OCI-LY7 (cell line): ENCODE measurements around the gene S1PR1. TPM values are rescaled to one million over a fixed set of nuclear protein-coding genes. Genes with fewer than 3 reads are reported as not detected.
"Not testable (repeated sequence)": the region's sequence is repeated elsewhere in the genome, so short reads cannot be mapped to it uniquely, and the experiment has no call there.

Source experiments
- BruUV-seq: library from RNA; stranded (reverse); fragments of 400-500 nt; replicated peaks from 2 replicates; lab custom pipeline; 2021; lab: Mats Ljungman, UMichigan
- CTCF ChIA-PET: fragments of 300-600 bp; sonication (Branson Sonifier 250); formaldehyde crosslinking; loops from one replicate; lab custom pipeline; 2022; ENCODE audit warnings: antibody characterized with exemption; ENCODE audit not compliant: unreplicated experiment; lab: Charles Lee
- POLR2A ChIA-PET: fragments of 300-600 bp; sonication (Branson Sonifier 250); formaldehyde crosslinking; loops from one replicate; lab custom pipeline; 2022; ENCODE audit warnings: antibody characterized with exemption; lab: Charles Lee
- DNase-seq: peaks from one replicate; pipeline ENCODE4 v3.0.0-alpha.2; 2015; ENCODE audit warnings: low spot score
- H2AFZ ChIP-seq: fragments of 200-600 bp; sonication (generic), shearing (Covaris generic); 2 replicates; pipeline ENCODE4 v1.6.1; 2014; ENCODE audit warnings: mild to moderate bottlenecking, antibody characterized with exemption, low read length, moderate library complexity
- H3K27ac ChIP-seq: fragments of 200-600 bp; sonication (generic); 2 replicates; pipeline ENCODE4 v1.5.1; 2014; ENCODE audit warnings: mixed run types, low read depth, mild to moderate bottlenecking, moderate library complexity, low read length, inconsistent platforms; ENCODE audit not compliant: poor library complexity, severe bottlenecking
- H3K36me3 ChIP-seq: fragments of 200-600 bp; sonication (generic); 2 replicates; pipeline ENCODE4 v1.6.1; 2014; ENCODE audit warnings: mild to moderate bottlenecking, antibody characterized with exemption, low read length, moderate library complexity, mixed read lengths; ENCODE audit not compliant: insufficient read depth
- H3K4me1 ChIP-seq: fragments of 200-600 bp; sonication (generic); 2 replicates; pipeline ENCODE4 v1.5.1; 2014; ENCODE audit warnings: mild to moderate bottlenecking, low read length; ENCODE audit not compliant: insufficient read depth, poor library complexity, severe bottlenecking
- H3K4me2 ChIP-seq: fragments of 200-600 bp; sonication (generic); 2 replicates; pipeline ENCODE4 v1.6.1; 2014; ENCODE audit warnings: mild to moderate bottlenecking, low read length
- H3K4me3 ChIP-seq: fragments of 200-600 bp; sonication (generic); 2 replicates; pipeline ENCODE4 v1.5.1; 2014; ENCODE audit warnings: mild to moderate bottlenecking, low read depth, low read length; ENCODE audit not compliant: poor library complexity, severe bottlenecking
- H3K79me2 ChIP-seq: fragments of 200-600 bp; sonication (generic); 2 replicates; pipeline ENCODE4 v1.6.1; 2016; ENCODE audit warnings: low read depth, mild to moderate bottlenecking, low read length, moderate library complexity, mixed read lengths; ENCODE audit not compliant: insufficient read depth
- H3K9me2 ChIP-seq: fragments of 200-600 bp; sonication (generic); 2 replicates; pipeline ENCODE4 v1.6.1; 2016; ENCODE audit warnings: mild to moderate bottlenecking, low read length, mixed read lengths; ENCODE audit not compliant: insufficient read depth
- H3K9me3 ChIP-seq: fragments of 200-600 bp; sonication (generic); 2 replicates; pipeline ENCODE4 v1.6.1; 2014; ENCODE audit warnings: mild to moderate bottlenecking, mixed run types, low read length, mixed read lengths
- H4K20me1 ChIP-seq: fragments of 200-600 bp; sonication (generic); 2 replicates; pipeline ENCODE4 v1.6.1; 2014; ENCODE audit warnings: mild to moderate bottlenecking, antibody characterized with exemption, low read length, moderate library complexity, mixed read lengths; ENCODE audit not compliant: insufficient read depth
- EZH2phosphoT487 ChIP-seq: fragments of 200-600 bp; sonication (generic); IDR thresholded peaks from 2 replicates; pipeline ENCODE4 v1.6.1; 2018; ENCODE audit warnings: low read depth, borderline replicate concordance, mild to moderate bottlenecking, mixed run types, antibody characterized with exemption, low read length, moderate library complexity, mixed read lengths
- intact Hi-C: fragments of 100-400 bp; cut with micrococcal nuclease; formaldehyde crosslinking; loops from one replicate; pipeline ENCODE4 v1.10.0; 2022; ENCODE audit not compliant: unreplicated experiment
- total RNA-seq, 2 experiments: library from RNA; depleted of rRNA in 1 of 2; stranded (reverse); fragments of >200 nt in 1 of 2; shearing (Covaris generic) in 1 of 2; gene quantifications; 2 replicates each; pipeline ENCODE4 v1.2.3, GENCODE V29; 2014 to 2022
- TF ChIP-seq, protein P1 (sequence below): fragments of 200-600 bp; sonication (generic); conservative IDR thresholded peaks from 2 replicates; pipeline ENCODE4 v1.5.1; 2014; ENCODE audit warnings: mild to moderate bottlenecking, antibody characterized with exemption, low read length, moderate library complexity, mixed read lengths

Gene S1PR1
- total RNA-seq, 2 experiments from 2014 or later: 0.41 TPM; not detected in 1

DNA sequence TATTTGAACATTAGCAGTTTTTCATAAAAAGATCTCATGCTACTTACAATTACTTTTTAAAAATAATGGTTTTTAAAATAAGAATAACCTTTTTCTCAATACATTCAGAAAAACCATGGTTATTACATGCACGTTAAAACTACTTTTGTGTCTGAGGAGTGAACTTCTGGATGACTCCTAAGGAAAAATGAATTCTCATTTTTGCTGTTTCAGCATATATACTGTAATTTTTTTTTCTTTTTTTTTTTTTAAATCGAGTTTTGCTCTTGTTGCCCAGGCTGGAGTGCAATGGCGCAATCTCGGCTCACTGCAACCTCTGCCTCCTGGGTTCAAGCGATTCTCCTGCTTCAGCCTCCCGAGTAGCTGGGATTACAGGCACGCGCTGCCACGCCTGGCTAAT lies 29.5 kb upstream of the S1PR1 start:
- H3K4me1 ChIP-seq, H3K27ac ChIP-seq, H3K4me3 ChIP-seq, H3K79me2 ChIP-seq, H3K9me3 ChIP-seq, POLR2A ChIA-PET, CTCF ChIA-PET, H4K20me1 ChIP-seq, H3K4me2 ChIP-seq, intact Hi-C loops, BruUV-seq, DNase-seq, H3K9me2 ChIP-seq, H2AFZ ChIP-seq, H3K36me3 ChIP-seq: not testable (repeated sequence)

DNA sequence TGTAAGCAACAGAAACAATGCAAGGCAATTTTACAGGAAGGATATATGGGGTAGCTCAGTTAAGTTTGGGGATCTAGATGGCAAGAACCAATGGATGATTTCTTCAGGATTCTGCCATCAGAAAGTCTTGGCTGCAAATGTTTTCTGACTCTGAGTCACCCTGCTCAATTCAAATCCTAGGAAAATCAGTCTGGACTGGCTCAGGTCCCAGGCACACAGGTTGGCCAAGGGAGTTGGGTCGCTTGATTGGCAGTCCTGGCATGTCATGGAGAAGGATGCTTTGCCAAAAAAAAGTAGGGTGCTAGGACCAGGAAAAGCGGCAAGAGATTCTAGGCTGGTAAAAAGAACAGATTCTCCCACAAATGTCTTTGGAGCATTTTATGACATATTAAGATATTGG lies 28.9 kb upstream of the S1PR1 start:
- DNase-seq: no peak
- Histone ChIP-seq H3K27ac (no peak overlapping the region), H3K36me3 (no peaks in the 10 kb centered on the region), H3K4me1 (no peaks in the 10 kb centered on the region), H3K79me2 (no peaks in the 10 kb centered on the region), H3K9me3 (no peaks in the 10 kb centered on the region), H4K20me1 (no peaks in the 10 kb centered on the region), H3K4me3 (no peak overlapping the region), H3K9me2 (no peaks in the 10 kb centered on the region), H2AFZ (no peak overlapping the region), H3K4me2 (no peak overlapping the region)
- ChIA-PET POLR2A (no interaction called here), CTCF (no interaction called here)
- intact Hi-C loops: no loop called here
- TF ChIP-seq, protein P1, sequence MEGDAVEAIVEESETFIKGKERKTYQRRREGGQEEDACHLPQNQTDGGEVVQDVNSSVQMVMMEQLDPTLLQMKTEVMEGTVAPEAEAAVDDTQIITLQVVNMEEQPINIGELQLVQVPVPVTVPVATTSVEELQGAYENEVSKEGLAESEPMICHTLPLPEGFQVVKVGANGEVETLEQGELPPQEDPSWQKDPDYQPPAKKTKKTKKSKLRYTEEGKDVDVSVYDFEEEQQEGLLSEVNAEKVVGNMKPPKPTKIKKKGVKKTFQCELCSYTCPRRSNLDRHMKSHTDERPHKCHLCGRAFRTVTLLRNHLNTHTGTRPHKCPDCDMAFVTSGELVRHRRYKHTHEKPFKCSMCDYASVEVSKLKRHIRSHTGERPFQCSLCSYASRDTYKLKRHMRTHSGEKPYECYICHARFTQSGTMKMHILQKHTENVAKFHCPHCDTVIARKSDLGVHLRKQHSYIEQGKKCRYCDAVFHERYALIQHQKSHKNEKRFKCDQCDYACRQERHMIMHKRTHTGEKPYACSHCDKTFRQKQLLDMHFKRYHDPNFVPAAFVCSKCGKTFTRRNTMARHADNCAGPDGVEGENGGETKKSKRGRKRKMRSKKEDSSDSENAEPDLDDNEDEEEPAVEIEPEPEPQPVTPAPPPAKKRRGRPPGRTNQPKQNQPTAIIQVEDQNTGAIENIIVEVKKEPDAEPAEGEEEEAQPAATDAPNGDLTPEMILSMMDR: no peak
- TF ChIP-seq EZH2phosphoT487: no peak
- no TSS peak for BruUV-seq

DNA sequence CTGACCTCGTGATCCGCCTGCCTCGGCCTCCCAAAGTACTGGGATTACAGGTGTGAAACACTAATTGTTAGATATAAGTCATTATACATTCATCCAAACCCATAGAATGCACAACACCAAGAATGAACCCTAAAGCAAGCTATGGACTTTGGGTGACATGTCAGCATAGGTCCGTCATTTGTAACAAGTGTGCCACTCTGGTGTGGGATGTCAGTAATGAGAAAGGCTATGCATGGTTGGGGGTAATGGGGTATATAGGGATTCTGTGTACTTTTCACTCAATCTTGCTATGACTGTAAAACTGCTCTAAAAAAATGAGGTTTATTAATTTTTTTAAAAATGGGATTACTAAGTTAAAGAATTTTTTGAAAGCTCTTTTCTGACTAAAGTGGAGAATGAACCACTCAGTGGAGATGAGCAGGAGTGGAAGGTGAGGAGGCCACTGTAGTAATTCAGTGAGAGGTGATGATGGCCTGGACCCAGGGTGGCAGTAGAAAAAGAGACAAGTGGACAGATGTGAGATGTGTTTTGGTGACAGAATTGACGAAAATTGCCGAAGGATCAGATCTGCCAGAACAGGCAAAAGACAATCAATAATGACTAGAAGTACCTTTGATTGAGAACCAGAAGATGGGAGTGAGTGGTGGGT lies 21.3 kb upstream of the S1PR1 start:
- Histone ChIP-seq H2AFZ (no peak overlapping the region; the same call in 1 of the 2 replicates), H3K4me2 (no peak overlapping the region), H3K27ac (no peak overlapping the region), H3K9me2 (no peaks in the 10 kb centered on the region), H3K36me3 (no peaks in the 10 kb centered on the region), H3K4me1 (no peaks in the 10 kb centered on the region), H4K20me1 (no peaks in the 10 kb centered on the region), H3K4me3 (no peak overlapping the region), H3K9me3 (no peaks in the 10 kb centered on the region), H3K79me2 (no peaks in the 10 kb centered on the region)
- no TSS peak for BruUV-seq
- CTCF ChIA-PET: no interaction called here
- intact Hi-C loops: no loop called here
- TF ChIP-seq, protein P1: no peak
- no peak for TF ChIP-seq EZH2phosphoT487
- POLR2A ChIA-PET: no interaction called here
- no peak for DNase-seq
